ENCODE data around the gene ATL1.

ATL1 gene

GRCh38 chr14:50521912-50522341, 38.0 kb upstream of the ATL1 start (continued):
- TF ChIP-seq, protein P1, sequence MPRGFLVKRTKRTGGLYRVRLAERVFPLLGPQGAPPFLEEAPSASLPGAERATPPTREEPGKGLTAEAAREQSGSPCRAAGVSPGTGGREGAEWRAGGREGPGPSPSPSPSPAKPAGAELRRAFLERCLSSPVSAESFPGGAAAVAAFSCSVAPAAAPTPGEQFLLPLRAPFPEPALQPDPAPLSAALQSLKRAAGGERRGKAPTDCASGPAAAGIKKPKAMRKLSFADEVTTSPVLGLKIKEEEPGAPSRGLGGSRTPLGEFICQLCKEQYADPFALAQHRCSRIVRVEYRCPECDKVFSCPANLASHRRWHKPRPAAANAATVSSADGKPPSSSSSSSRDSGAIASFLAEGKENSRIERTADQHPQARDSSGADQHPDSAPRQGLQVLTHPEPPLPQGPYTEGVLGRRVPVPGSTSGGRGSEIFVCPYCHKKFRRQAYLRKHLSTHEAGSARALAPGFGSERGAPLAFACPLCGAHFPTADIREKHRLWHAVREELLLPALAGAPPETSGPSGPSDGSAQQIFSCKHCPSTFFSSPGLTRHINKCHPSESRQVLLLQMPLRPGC (tag by site-specific recombination; IDR thresholded peaks at IDR 0.05) = no peak
- TF ChIP-seq ZNF148 (tag by site-specific recombination; IDR thresholded peaks at IDR 0.05; ENCODE audit: borderline replicate concordance) (no peak), ZNF423 (tag by site-specific recombination; IDR thresholded peaks at IDR 0.05) (no peak), ZNF529 (tag by site-specific recombination; IDR thresholded peaks at IDR 0.05; ENCODE audit: insufficient replicate concordance) (no peak), ZNF664 (tag by site-specific recombination; IDR thresholded peaks at IDR 0.05) (no peak), PRDM10 (tag by site-specific recombination; IDR thresholded peaks at IDR 0.05) (no peak), ZNF223 (tag by site-specific recombination; IDR thresholded peaks at IDR 0.05) (no peak), ZBTB17 (tag by site-specific recombination; IDR thresholded peaks at IDR 0.05) (0 out of 2 replicates have a peak, but pooled peaks have one; percentile 14), ZBTB44 (tag by site-specific recombination; IDR thresholded peaks at IDR 0.05) (no peak)
- TF ChIP-seq, protein P2, sequence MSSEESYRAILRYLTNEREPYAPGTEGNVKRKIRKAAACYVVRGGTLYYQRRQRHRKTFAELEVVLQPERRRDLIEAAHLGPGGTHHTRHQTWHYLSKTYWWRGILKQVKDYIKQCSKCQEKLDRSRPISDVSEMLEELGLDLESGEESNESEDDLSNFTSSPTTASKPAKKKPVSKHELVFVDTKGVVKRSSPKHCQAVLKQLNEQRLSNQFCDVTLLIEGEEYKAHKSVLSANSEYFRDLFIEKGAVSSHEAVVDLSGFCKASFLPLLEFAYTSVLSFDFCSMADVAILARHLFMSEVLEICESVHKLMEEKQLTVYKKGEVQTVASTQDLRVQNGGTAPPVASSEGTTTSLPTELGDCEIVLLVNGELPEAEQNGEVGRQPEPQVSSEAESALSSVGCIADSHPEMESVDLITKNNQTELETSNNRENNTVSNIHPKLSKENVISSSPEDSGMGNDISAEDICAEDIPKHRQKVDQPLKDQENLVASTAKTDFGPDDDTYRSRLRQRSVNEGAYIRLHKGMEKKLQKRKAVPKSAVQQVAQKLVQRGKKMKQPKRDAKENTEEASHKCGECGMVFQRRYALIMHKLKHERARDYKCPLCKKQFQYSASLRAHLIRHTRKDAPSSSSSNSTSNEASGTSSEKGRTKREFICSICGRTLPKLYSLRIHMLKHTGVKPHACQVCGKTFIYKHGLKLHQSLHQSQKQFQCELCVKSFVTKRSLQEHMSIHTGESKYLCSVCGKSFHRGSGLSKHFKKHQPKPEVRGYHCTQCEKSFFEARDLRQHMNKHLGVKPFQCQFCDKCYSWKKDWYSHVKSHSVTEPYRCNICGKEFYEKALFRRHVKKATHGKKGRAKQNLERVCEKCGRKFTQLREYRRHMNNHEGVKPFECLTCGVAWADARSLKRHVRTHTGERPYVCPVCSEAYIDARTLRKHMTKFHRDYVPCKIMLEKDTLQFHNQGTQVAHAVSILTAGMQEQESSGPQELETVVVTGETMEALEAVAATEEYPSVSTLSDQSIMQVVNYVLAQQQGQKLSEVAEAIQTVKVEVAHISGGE (tag by site-specific recombination; conservative IDR thresholded peaks at IDR 0.05; ENCODE audit: low read depth) = no peak

DNA sequence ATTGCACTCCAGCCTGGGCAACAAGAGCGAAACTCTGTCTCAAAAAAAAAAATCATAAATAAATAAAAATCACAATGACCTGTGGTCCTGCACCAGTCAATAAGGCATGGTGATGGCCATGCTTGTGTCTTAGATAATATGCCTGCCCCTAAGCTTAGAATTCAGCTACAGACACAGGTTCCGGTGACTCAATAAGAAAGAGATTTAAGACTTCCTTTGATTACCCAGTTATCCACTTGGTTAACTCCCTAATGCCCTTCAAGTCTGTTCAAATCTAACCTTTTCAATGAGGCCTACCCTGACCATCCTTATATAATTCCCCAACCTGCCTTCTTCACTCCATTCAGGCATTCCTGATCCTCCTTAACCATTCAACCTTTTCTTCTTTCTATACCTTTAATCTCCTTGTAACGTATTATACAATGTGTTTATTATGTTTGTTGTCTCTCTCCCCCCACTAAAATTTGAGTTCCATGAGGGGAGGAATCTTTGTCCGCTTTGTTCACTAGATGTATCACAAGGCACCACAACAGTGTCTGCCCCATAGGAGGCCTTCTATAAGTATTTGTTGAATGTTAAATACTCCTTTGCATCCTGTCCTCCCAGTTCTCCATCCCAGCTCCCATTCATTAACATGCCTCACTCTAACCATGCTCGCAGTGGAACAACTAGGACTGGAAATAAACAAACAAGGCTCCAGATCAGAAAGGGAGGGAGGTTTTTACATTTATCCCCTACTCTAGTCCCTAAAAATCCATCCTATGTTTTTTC, 36.5 kb upstream of the ATL1 start:
- POLR2A ChIA-PET = no interaction called here
- TF ChIP-seq ZNF292 (tag by site-specific recombination; IDR thresholded peaks at IDR 0.05; ENCODE audit: borderline replicate concordance, low read depth) (no peak), WT1 (tag by site-specific recombination; IDR thresholded peaks at IDR 0.05) (peak; percentile 56)
- H3K9me3 ChIP-seq (ENCODE audit: control insufficient read depth, insufficient read depth, low read depth, low read length) = no peaks in the 10 kb centered on the region
- no peak overlapping the region for H3K4me3 ChIP-seq (ENCODE audit: low read depth, low read length)
- peaks cover 0 to 9% of the 10 kb centered on the region in 2 experiments; a peak in 2 of 3 replicates for H3K36me3 ChIP-seq (ENCODE audit: control insufficient read depth in 2 of 2, insufficient read depth in 1 of 2, low read length in 2 of 2)
- CTCF ChIA-PET = no interaction called here
- no peak overlapping the region for H3K27ac ChIP-seq (ENCODE audit: extremely low read depth, low read depth, low read length)
- peaks cover 9% of the 10 kb centered on the region for H3K4me1 ChIP-seq (ENCODE audit: control insufficient read depth, insufficient read depth, low read length)

Data from HEK293 (cell line).